ENCODE measurements around the gene PRDM13. TPM values are rescaled to one million over a fixed set of nuclear protein-coding genes. Genes with fewer than 3 reads are reported as not detected.
"Not testable (repeated sequence)": the region's sequence is repeated elsewhere in the genome, so short reads cannot be mapped to it uniquely, and the experiment has no call there.

Gene PRDM13
- total RNA-seq, 1 donor from 2014 or later = 0.04 TPM

GRCh38 chr6:99645986-99646385, 39.4 kb downstream of the PRDM13 start:
- Histone ChIP-seq H3K36me3 (ENCODE audit: control insufficient read depth, insufficient read depth, low read length) (no peaks in the 10 kb centered on the region), H3K4me3 (ENCODE audit: low read depth, low read length) (no peak overlapping the region), H3K27me3 (ENCODE audit: control insufficient read depth, insufficient read depth, low read length) (no peaks in the 10 kb centered on the region)
- no peak for TF ChIP-seq CTCF (IDR thresholded peaks at IDR 0.05; ENCODE audit: insufficient read depth, low read length, poor library complexity, severe bottlenecking)
- no peak for DNase-seq (ENCODE audit: low read depth)

DNA sequence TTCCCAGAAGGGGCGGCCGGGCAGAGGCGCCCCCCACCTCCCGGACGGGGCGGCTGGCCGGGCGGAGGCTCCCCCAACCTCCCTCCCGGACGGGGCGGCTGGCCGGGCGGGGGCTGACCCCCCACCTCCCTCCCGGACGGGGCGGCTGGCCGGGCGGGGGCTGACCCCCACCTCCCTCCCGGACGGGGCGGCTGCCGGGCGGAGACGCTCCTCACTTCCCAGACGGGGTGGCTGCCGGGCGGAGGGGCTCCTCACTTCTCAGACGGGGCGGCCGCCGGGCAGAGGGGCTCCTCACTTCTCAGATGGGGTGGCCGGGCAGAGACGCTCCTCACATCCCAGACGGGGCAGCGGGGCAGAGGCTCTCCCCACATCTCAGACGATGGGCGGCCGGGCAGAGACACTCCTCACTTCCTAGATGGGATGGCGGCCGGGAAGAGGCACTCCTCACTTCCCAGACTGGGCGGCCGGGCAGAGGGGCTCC, 43.5 kb downstream of the PRDM13 start:
- H3K36me3 ChIP-seq (ENCODE audit: control insufficient read depth, insufficient read depth, low read length); H3K4me3 ChIP-seq (ENCODE audit: low read depth, low read length); H3K27me3 ChIP-seq (ENCODE audit: control insufficient read depth, insufficient read depth, low read length); DNase-seq (ENCODE audit: low read depth): not testable (repeated sequence)

GRCh38 chr6:99660206-99660605, 53.6 kb downstream of the PRDM13 start:
- no peaks in the 10 kb centered on the region for H3K36me3 ChIP-seq (ENCODE audit: control insufficient read depth, insufficient read depth, low read length)
- no peak overlapping the region for H3K4me3 ChIP-seq (ENCODE audit: low read depth, low read length)
- DNase-seq (ENCODE audit: low read depth) = no peak
- H3K27me3 ChIP-seq (ENCODE audit: control insufficient read depth, insufficient read depth, low read length) = no peaks in the 10 kb centered on the region
- TF ChIP-seq CTCF (IDR thresholded peaks at IDR 0.05; ENCODE audit: insufficient read depth, low read length, poor library complexity, severe bottlenecking) = no peak

DNA sequence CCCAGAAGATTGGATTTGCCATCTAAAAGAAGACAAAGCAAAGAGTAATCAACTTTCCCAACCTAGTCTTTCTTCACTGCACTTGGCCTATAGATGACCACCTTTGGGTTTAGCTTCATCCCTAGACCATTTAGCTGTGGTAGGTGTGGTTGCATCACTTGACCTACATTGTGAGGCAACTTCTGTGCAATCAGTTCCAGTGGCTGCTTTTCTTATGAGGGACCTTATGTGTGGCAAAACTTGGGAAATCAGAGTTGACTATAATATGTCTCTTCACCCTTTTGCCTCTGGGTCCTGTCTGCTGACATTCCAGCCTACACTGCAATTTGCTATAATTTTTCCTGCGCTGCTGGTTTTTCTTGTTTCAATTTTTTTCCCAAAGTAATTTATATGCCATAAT, 55.2 kb downstream of the PRDM13 start:
- no peak for DNase-seq (ENCODE audit: low read depth)
- TF ChIP-seq CTCF (IDR thresholded peaks at IDR 0.05; ENCODE audit: insufficient read depth, low read length, poor library complexity, severe bottlenecking) = no peak

GRCh38 chr6:99662616-99663015, 56.0 kb downstream of the PRDM13 start:
- no peak for DNase-seq (ENCODE audit: low read depth)
- TF ChIP-seq CTCF (IDR thresholded peaks at IDR 0.05; ENCODE audit: insufficient read depth, low read length, poor library complexity, severe bottlenecking) = no peak
- H3K36me3 ChIP-seq (ENCODE audit: control insufficient read depth, insufficient read depth, low read length) = no peaks in the 10 kb centered on the region

More for the DNA sequence above, 55.2 kb downstream of the PRDM13 start:
- Histone ChIP-seq H3K36me3 (ENCODE audit: control insufficient read depth, insufficient read depth, low read length) (no peaks in the 10 kb centered on the region), H3K27me3 (ENCODE audit: control insufficient read depth, insufficient read depth, low read length) (no peaks in the 10 kb centered on the region), H3K4me3 (ENCODE audit: low read depth, low read length) (no peak overlapping the region)

More at GRCh38 chr6:99662616-99663015, 56.0 kb downstream of the PRDM13 start:
- H3K4me3 ChIP-seq (ENCODE audit: low read depth, low read length) = no peak overlapping the region
- no peaks in the 10 kb centered on the region for H3K27me3 ChIP-seq (ENCODE audit: control insufficient read depth, insufficient read depth, low read length)

Other genes starting within 250 kb of the PRDM13 start
- gene COQ3, start 212.6 kb upstream of the PRDM13 start, total RNA-seq = 3.3 and 5.0 TPM in 2 replicates
- gene PNISR, start 181.5 kb upstream of the PRDM13 start, total RNA-seq = 29.2 and 32.3 TPM in 2 replicates
- gene USP45, start 91.4 kb upstream of the PRDM13 start, total RNA-seq = 8.6 and 13.8 TPM in 2 replicates
- gene CCNC, start 38.2 kb upstream of the PRDM13 start, total RNA-seq = 69.8 and 85.9 TPM in 2 replicates

Data from kidney epithelial cell (primary cell).